Esophagus squamous epithelium (tissue), 5 donors: ENCODE measurements around the gene FAM3C. TPM values are rescaled to one million over a fixed set of nuclear protein-coding genes. Genes with fewer than 3 reads are reported as not detected.

Experiments
- DNase-seq: peaks from one replicate; lab custom pipeline; 2025; lab: John Stamatoyannopoulos, UW
- H3K27ac ChIP-seq, 4 donors: fragments of 200-600 bp; sonication (generic); one replicate each; pipeline ENCODE4 v1.5.1; 2016 to 2019; ENCODE audit warnings: mild to moderate bottlenecking in 1 of 4
- H3K27me3 ChIP-seq, 4 donors: fragments of 200-600 bp; sonication (generic); 1 replicate in 3 of 4; 2 replicates in 1 of 4; pipeline versions ENCODE4 v1.5.1 to v1.6.0; 2017 to 2021; ENCODE audit warnings: antibody characterized with exemption in 1 of 4
- H3K36me3 ChIP-seq, 3 donors: fragments of 200-600 bp; sonication (generic); one replicate each; pipeline ENCODE4 v1.5.1; 2016 to 2019
- H3K4me1 ChIP-seq, 3 donors: fragments of 200-600 bp; sonication (generic); one replicate each; pipeline ENCODE4 v1.5.1; 2017 to 2019
- H3K4me3 ChIP-seq, 4 donors: fragments of 200-600 bp; sonication (generic); 1 replicate in 3 of 4; 2 replicates in 1 of 4; pipeline ENCODE4 v1.5.1; 2016 to 2019; ENCODE audit warnings: mild to moderate bottlenecking in 2 of 4, moderate library complexity in 1 of 4
- H3K9me3 ChIP-seq, 3 donors: fragments of 200-600 bp; sonication (generic); one replicate each; pipeline ENCODE4 v1.5.1; 2016 to 2019
- CTCF ChIP-seq, 6 experiments: fragments of 450-650 bp in 4 of 6; fragments of 200-600 bp in 2 of 6; sonication (generic) in 2 of 6; IDR thresholded peaks; one replicate each; pipeline ENCODE4 v1.5.1; 2016 to 2019; ENCODE audit warnings: antibody characterized with exemption in 6 of 6, mild to moderate bottlenecking in 4 of 6, moderate library complexity in 4 of 6
- POLR2A ChIP-seq, 4 donors: fragments of 450-650 bp; IDR thresholded peaks; one replicate each; pipeline ENCODE4 v1.6.1; 2017; ENCODE audit warnings: antibody characterized with exemption in 4 of 4, mild to moderate bottlenecking in 4 of 4, moderate library complexity in 3 of 4
- whole genome bisulfite sequencing, 2 donors: methylation state at CpG; one replicate each; pipeline ENCODE4 v1.1.5; 2018; 5-methylcytosine and 5-hydroxymethylcytosine counted together
- intact Hi-C: fragments of 100-400 bp; cut with DNase I; formaldehyde crosslinking; loops from one replicate; pipeline ENCODE4 v1.15.0; 2022
- total RNA-seq, 4 donors: library from RNA; depleted of rRNA; stranded (reverse); fragments of >200 nt; gene quantifications; one replicate each; pipeline ENCODE4 v1.1.0, GENCODE V29; 2016
- donor health status: DM: yes; HTN: yes; CAD: no.

FAM3C gene
- total RNA-seq, 4 donors from 2014 or later, result 21.8 to 48.1 (median 45.8) TPM

DNA sequence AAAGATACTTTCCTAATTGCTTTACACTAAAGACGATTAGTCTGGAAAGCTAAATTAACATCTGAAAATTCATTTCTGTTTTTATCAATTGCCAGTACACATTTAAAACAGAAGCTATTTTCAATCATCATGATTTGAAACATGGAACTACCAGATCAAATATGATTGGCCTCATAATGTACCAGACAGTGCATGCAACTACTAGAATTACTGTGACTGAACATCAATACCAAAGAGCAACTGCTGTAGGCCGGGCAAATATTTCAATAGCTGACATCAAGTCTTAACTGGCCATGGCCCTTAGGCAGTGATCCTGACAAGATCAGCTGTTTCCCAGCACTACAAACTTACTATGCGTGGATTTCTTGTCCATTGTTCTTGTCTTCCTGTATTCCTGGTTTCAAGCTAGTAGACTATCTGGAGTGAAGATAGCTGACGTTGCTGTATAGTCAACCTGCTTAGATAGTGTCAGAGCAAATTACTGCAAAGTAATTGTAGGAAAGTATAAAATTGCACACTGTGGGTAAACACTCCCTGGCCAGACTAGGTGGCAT lies 89.0 kb downstream of the FAM3C start:
- TF ChIP-seq POLR2A (IDR thresholded peaks at IDR 0.05) (no peak), CTCF (IDR thresholded peaks at IDR 0.05) (no peak)
- Histone ChIP-seq H3K27ac (peak overlapping the region in 1 of 4 donors; percentile 54), H3K9me3 (no peaks in the 10 kb centered on the region), H3K4me1 (peaks cover 0 to 20% (median 0%) of the 10 kb centered on the region in 3 donors), H3K36me3 (no peaks in the 10 kb centered on the region), H3K4me3 (no peak overlapping the region), H3K27me3 (no peaks in the 10 kb centered on the region)
- intact Hi-C loops, result no loop called here
- 28 to 40% methylated on average over 3 to 4 of the region's 4 CpGs for WGBS, 2 donors
- DNase-seq, result no peak

GRCh38 chr7:121306565-121306964 lies 89.5 kb downstream of the FAM3C start:
- H3K4me3 ChIP-seq, result no peak overlapping the region
- peaks cover 0 to 25% (median 0%) of the 10 kb centered on the region in 3 donors for H3K4me1 ChIP-seq
- intact Hi-C loops, result no loop called here
- H3K27me3 ChIP-seq, result no peaks in the 10 kb centered on the region
- H3K27ac ChIP-seq, result peak overlapping the region in 1 of 4 donors; percentile 11
- H3K36me3 ChIP-seq, result no peaks in the 10 kb centered on the region
- no peaks in the 10 kb centered on the region for H3K9me3 ChIP-seq
- no peak for TF ChIP-seq CTCF (IDR thresholded peaks at IDR 0.05)
- TF ChIP-seq POLR2A (IDR thresholded peaks at IDR 0.05), result no peak
- DNase-seq, result no peak
- 33 to 41% methylated on average over 3 of the region's 3 CpGs for WGBS, 2 donors

DNA sequence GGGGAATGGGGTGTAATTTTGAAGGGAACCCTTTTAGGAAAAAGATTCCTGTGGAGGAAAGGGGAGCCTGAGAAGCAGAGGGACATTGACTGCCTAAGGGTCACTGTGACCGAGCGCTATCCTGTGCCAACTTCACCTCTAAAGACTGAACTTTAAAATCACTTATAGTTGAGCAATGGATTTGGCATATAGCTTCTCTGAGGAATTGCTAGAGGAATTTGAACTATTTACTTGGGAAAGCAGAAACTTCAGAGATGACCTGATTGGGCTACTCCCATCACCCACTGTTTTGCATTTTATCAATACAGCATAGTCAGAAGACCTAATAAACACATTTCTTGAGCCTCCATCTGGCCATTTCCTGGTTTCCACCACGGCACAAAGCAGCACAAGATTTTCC lies 91.0 kb downstream of the FAM3C start:
- 84 to 92% methylated on average over 3 of the region's 3 CpGs for WGBS, 2 donors
- Histone ChIP-seq H3K36me3 (no peaks in the 10 kb centered on the region), H3K9me3 (no peaks in the 10 kb centered on the region)

GRCh38 chr7:121304102-121304658 lies 91.9 kb downstream of the FAM3C start:
- no peak for TF ChIP-seq CTCF (IDR thresholded peaks at IDR 0.05)
- no peak for TF ChIP-seq POLR2A (IDR thresholded peaks at IDR 0.05)

More for the DNA sequence above, 91.0 kb downstream of the FAM3C start:
- no peak for DNase-seq
- H3K4me1 ChIP-seq, result peaks cover 0 to 37% (median 0%) of the 10 kb centered on the region in 3 donors
- no peak overlapping the region for H3K27ac ChIP-seq
- TF ChIP-seq CTCF (IDR thresholded peaks at IDR 0.05) (no peak), POLR2A (IDR thresholded peaks at IDR 0.05) (no peak)
- intact Hi-C loops, result no loop called here
- no peak overlapping the region for H3K4me3 ChIP-seq
- H3K27me3 ChIP-seq, result no peaks in the 10 kb centered on the region

GRCh38 chr7:121303422-121304101 lies 92.5 kb downstream of the FAM3C start:
- intact Hi-C loops, result no loop called here
- Histone ChIP-seq H3K4me3 (no peak overlapping the region), H3K9me3 (no peaks in the 10 kb centered on the region), H3K4me1 (peaks cover 0 to 37% (median 0%) of the 10 kb centered on the region in 3 donors), H3K27ac (no peak overlapping the region), H3K36me3 (no peaks in the 10 kb centered on the region), H3K27me3 (no peaks in the 10 kb centered on the region)
- no peak for DNase-seq
- 86 to 91% methylated on average over 6 of the region's 6 CpGs for WGBS, 2 donors
- TF ChIP-seq POLR2A (IDR thresholded peaks at IDR 0.05), result no peak
- TF ChIP-seq CTCF (IDR thresholded peaks at IDR 0.05), result no peak

More at GRCh38 chr7:121304102-121304658, 91.9 kb downstream of the FAM3C start:
- DNase-seq, result no peak
- H3K27ac ChIP-seq, result no peak overlapping the region
- H3K36me3 ChIP-seq, result no peaks in the 10 kb centered on the region
- WGBS, 2 donors, result 70 to 84% methylated on average over 1 of the region's 1 CpG
- no peak overlapping the region for H3K4me3 ChIP-seq
- H3K4me1 ChIP-seq, result peaks cover 0 to 37% (median 0%) of the 10 kb centered on the region in 3 donors
- no peaks in the 10 kb centered on the region for H3K9me3 ChIP-seq
- no peaks in the 10 kb centered on the region for H3K27me3 ChIP-seq
- intact Hi-C loops, result no loop called here
